GM23338 (cell line): ENCODE measurements around the gene GALNT1. TPM values are rescaled to one million over a fixed set of nuclear protein-coding genes. Genes with fewer than 3 reads are reported as not detected.

ENCODE experiments used
- ATAC-seq: fragments of 200-7000 bp; cut with Tn5 transposase; 3 replicates; pipeline ENCODE4 v1.9.1; 2020
- DNase-seq: peaks from one replicate; pipeline ENCODE4 v3.0.0-alpha.2; 2015; ENCODE audit warnings: low spot score
- H2AFZ ChIP-seq: fragments of 200-600 bp; sonication (generic); 2 replicates; pipeline ENCODE4 v1.8.0; 2016; ENCODE audit warnings: antibody characterized with exemption, mild to moderate bottlenecking, moderate library complexity
- H3F3A ChIP-seq: fragments of 200-600 bp; sonication (generic); replicated peaks from 2 replicates; pipeline ENCODE4 v1.8.0; 2017; ENCODE audit warnings: antibody characterized with exemption, mixed run types, low read depth
- H3K27ac ChIP-seq: fragments of 200-600 bp; sonication (generic); 2 replicates; pipeline ENCODE4 v1.6.1; 2016; ENCODE audit warnings: low read depth
- H3K27me3 ChIP-seq: fragments of 200-600 bp; sonication (generic); 2 replicates; pipeline ENCODE4 v1.8.0; 2016; ENCODE audit warnings: mild to moderate bottlenecking, mixed run types, moderate library complexity; ENCODE audit not compliant: insufficient read depth
- H3K36me3 ChIP-seq: fragments of 200-600 bp; sonication (generic); 2 replicates; pipeline ENCODE4 v1.8.0; 2016; ENCODE audit warnings: mild to moderate bottlenecking; ENCODE audit not compliant: insufficient read depth
- H3K4me1 ChIP-seq: fragments of 200-600 bp; sonication (generic); 2 replicates; pipeline ENCODE4 v1.8.0; 2016; ENCODE audit warnings: mild to moderate bottlenecking, moderate library complexity; ENCODE audit not compliant: insufficient read depth
- H3K4me2 ChIP-seq: fragments of 200-600 bp; sonication (generic); 2 replicates; pipeline ENCODE4 v1.7.1; 2017; ENCODE audit warnings: mixed run types
- H3K4me3 ChIP-seq: fragments of 200-600 bp; sonication (generic); 2 replicates; pipeline ENCODE4 v1.6.1; 2016; ENCODE audit warnings: mixed run types
- H3K79me2 ChIP-seq: fragments of 200-600 bp; sonication (generic); replicated peaks from 2 replicates; pipeline ENCODE4 v1.8.0; 2017; ENCODE audit warnings: mild to moderate bottlenecking; ENCODE audit not compliant: insufficient read depth
- H3K9me2 ChIP-seq: fragments of 200-600 bp; sonication (generic); 2 replicates; pipeline ENCODE4 v1.8.0; 2017; ENCODE audit not compliant: insufficient read depth
- H4K20me1 ChIP-seq: fragments of 200-600 bp; sonication (generic); replicated peaks from 2 replicates; pipeline ENCODE4 v1.8.0; 2017; ENCODE audit warnings: mild to moderate bottlenecking; ENCODE audit not compliant: insufficient read depth
- H3K27ac Mint-ChIP-seq: 2 replicates; pipeline ENCODE4 v1.8.0; 2020; ENCODE audit warnings: inconsistent platforms, mild to moderate bottlenecking, moderate library complexity, mixed read lengths
- H3K27me3 Mint-ChIP-seq: 3 replicates; pipeline ENCODE4 v1.8.0; 2022; ENCODE audit warnings: low read depth, mild to moderate bottlenecking, moderate library complexity, mixed read lengths, inconsistent platforms; ENCODE audit not compliant: insufficient read depth, poor library complexity
- H3K36me3 Mint-ChIP-seq: 3 replicates; pipeline ENCODE4 v1.8.0; 2021; ENCODE audit warnings: low read depth, mild to moderate bottlenecking, inconsistent platforms, moderate library complexity, mixed read lengths
- H3K4me1 Mint-ChIP-seq: 3 replicates; pipeline ENCODE4 v1.8.0; 2020; ENCODE audit warnings: mild to moderate bottlenecking, inconsistent platforms, mixed read lengths
- H3K4me3 Mint-ChIP-seq: 3 replicates; pipeline ENCODE4 v1.8.0; 2021; ENCODE audit warnings: moderate library complexity, mild to moderate bottlenecking, inconsistent platforms, mixed read lengths
- H3K9me3 Mint-ChIP-seq: 3 replicates; pipeline ENCODE4 v1.8.0; 2020; ENCODE audit warnings: moderate library complexity, mild to moderate bottlenecking, inconsistent platforms, mixed read lengths
- CREB1 ChIP-seq: fragments of 250-450 bp; sonication (Bioruptor Pico); IDR thresholded peaks from 2 replicates; pipeline ENCODE4 v1.5.0; 2020; ENCODE audit warnings: low read depth, mild to moderate bottlenecking, moderate library complexity
- EZH2 ChIP-seq: fragments of 200-600 bp; sonication (generic); IDR thresholded peaks from one replicate; pipeline ENCODE4 v1.8.0; 2017; ENCODE audit warnings: antibody characterized with exemption, mild to moderate bottlenecking, low read depth; ENCODE audit not compliant: unreplicated experiment
- EZH2phosphoT487 ChIP-seq: fragments of 200-600 bp; sonication (generic); IDR thresholded peaks from one replicate; pipeline ENCODE4 v1.8.1; 2018; ENCODE audit warnings: antibody characterized with exemption; ENCODE audit not compliant: unreplicated experiment
- JUNB ChIP-seq: IDR thresholded peaks from one replicate; pipeline ENCODE4 v1.6.1; 2016; ENCODE audit warnings: antibody characterized with exemption; ENCODE audit not compliant: unreplicated experiment
- NANOG ChIP-seq: IDR thresholded peaks from 2 replicates; pipeline ENCODE4 v1.6.1; 2016; ENCODE audit warnings: antibody characterized with exemption, borderline replicate concordance
- POLR2AphosphoS5 ChIP-seq: IDR thresholded peaks from 2 replicates; pipeline ENCODE4 v1.6.1; 2016; ENCODE audit warnings: antibody characterized with exemption, low read depth
- STAT1 ChIP-seq: IDR thresholded peaks from one replicate; pipeline ENCODE4 v1.6.1; 2016; ENCODE audit warnings: antibody characterized with exemption; ENCODE audit not compliant: unreplicated experiment
- ZNF114 ChIP-seq: fragments of 250-450 bp; sonication (Bioruptor Pico); IDR thresholded peaks from 2 replicates; pipeline ENCODE4 v1.5.0; 2020; ENCODE audit warnings: mild to moderate bottlenecking, moderate library complexity
- ZNF331 ChIP-seq: fragments of 250-450 bp; sonication (Bioruptor Pico); IDR thresholded peaks from 2 replicates; pipeline ENCODE4 v1.5.0; 2020; ENCODE audit warnings: low read depth, mild to moderate bottlenecking, moderate library complexity
- polyA plus RNA-seq: library from polyadenylated mRNA; unstranded; fragments of >200 nt; fragmentation: Nextera tagmentation; extraction: Ambion mirVana; gene quantifications from 2 replicates; pipeline ENCODE4 v1.2.1, GENCODE V29; 2016
- total RNA-seq: library from RNA; depleted of rRNA; stranded (reverse); fragments of >200 nt; shearing (Covaris generic); gene quantifications from 2 replicates; pipeline ENCODE4 v1.2.3, GENCODE V29; 2014
- TF ChIP-seq, protein P1 (sequence below), 2 experiments: fragments of 200-600 bp in 1 of 2; sonication (generic) in 1 of 2; conservative IDR thresholded peaks; 2 replicates each; pipeline versions ENCODE4 v1.5.1 to v1.6.1; 2016 to 2017; ENCODE audit warnings: antibody characterized with exemption in 2 of 2, low read depth in 2 of 2, mild to moderate bottlenecking in 2 of 2, moderate library complexity in 1 of 2
- TF ChIP-seq, protein P2 (sequence below): IDR thresholded peaks from 2 replicates; pipeline ENCODE4 v1.6.1; 2016; ENCODE audit warnings: antibody characterized with exemption
- TF ChIP-seq, protein P3 (sequence below): fragments of 250-450 bp; sonication (Bioruptor Pico); IDR thresholded peaks from 2 replicates; pipeline ENCODE4 v1.5.0; 2020; ENCODE audit warnings: mild to moderate bottlenecking, moderate library complexity

The GALNT1 gene
- total and polyA plus RNA-seq, 2 experiments from 2014 or later: 37.4 to 60.8 TPM

DNA sequence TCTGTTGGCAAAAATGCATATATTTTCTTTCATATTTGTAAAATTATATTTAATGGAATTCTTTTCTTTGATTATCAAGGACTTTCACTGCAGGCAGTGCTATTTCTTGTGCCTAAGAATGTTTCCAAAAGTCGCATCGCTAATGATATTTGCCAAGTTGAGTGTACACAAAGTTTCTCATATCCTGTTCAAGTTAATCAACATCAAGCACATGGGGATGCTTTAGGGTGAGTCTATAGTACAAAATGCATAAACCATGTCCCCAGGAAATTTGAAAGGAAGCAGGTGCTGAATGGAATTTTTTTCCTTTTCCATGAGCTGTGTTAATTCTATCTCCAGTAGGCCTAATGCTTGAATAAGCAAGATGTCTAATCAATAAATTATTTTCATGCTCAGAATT, 129.7 kb downstream of the GALNT1 start (continued):
- TF ChIP-seq, protein P1, sequence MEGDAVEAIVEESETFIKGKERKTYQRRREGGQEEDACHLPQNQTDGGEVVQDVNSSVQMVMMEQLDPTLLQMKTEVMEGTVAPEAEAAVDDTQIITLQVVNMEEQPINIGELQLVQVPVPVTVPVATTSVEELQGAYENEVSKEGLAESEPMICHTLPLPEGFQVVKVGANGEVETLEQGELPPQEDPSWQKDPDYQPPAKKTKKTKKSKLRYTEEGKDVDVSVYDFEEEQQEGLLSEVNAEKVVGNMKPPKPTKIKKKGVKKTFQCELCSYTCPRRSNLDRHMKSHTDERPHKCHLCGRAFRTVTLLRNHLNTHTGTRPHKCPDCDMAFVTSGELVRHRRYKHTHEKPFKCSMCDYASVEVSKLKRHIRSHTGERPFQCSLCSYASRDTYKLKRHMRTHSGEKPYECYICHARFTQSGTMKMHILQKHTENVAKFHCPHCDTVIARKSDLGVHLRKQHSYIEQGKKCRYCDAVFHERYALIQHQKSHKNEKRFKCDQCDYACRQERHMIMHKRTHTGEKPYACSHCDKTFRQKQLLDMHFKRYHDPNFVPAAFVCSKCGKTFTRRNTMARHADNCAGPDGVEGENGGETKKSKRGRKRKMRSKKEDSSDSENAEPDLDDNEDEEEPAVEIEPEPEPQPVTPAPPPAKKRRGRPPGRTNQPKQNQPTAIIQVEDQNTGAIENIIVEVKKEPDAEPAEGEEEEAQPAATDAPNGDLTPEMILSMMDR (conservative IDR thresholded peaks at IDR 0.05; ENCODE audit: low read depth in 2 of 2): no peak
- no peak for TF ChIP-seq POLR2AphosphoS5
- TF ChIP-seq, protein P2, sequence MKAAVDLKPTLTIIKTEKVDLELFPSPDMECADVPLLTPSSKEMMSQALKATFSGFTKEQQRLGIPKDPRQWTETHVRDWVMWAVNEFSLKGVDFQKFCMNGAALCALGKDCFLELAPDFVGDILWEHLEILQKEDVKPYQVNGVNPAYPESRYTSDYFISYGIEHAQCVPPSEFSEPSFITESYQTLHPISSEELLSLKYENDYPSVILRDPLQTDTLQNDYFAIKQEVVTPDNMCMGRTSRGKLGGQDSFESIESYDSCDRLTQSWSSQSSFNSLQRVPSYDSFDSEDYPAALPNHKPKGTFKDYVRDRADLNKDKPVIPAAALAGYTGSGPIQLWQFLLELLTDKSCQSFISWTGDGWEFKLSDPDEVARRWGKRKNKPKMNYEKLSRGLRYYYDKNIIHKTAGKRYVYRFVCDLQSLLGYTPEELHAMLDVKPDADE: no peak
- TF ChIP-seq ZNF331 (CRISPR knock-in tag): no peak
- no peak for TF ChIP-seq ZNF114 (CRISPR knock-in tag)

DNA sequence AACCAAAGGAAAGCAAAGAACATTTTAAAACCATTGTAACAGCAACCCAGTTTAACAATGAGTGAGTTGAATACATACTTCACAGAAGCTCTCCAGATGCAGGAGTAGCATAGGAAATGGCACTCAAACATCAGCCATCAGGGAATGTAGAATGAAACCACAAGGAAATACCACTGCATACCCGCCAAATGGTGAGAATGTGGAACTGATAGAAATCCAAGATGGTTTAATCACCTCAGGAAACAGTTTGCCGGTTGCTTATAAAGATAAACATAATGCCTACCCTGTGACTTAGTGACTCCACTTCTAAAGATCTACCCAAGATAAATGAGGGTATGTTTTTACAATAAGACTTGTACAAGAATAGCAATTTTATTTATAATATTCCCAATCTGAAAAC, 132.0 kb downstream of the GALNT1 start:
- no peak overlapping the region for H3K27ac ChIP-seq
- Mint-ChIP-seq H3K27me3 (peaks cover 7% of the 10 kb centered on the region), H3K9me3 (peaks cover 12% of the 10 kb centered on the region; the same call in 2 of the 3 replicates), H3K36me3 (peaks cover 6% of the 10 kb centered on the region; the same call in 1 of the 3 replicates), H3K27ac (no peak overlapping the region), H3K4me3 (no peak overlapping the region), H3K4me1 (peaks cover 3% of the 10 kb centered on the region; the same call in 2 of the 3 replicates)
- H2AFZ ChIP-seq: no peak overlapping the region
- H3K27me3 ChIP-seq: no peaks in the 10 kb centered on the region
- H3K4me2 ChIP-seq: no peak overlapping the region
- DNase-seq: no peak
- H3K4me1 ChIP-seq: no peaks in the 10 kb centered on the region
- H4K20me1 ChIP-seq: no peaks in the 10 kb centered on the region
- 0 out of 2 replicates have a peak, but pooled peaks cover 4% of the 10 kb centered on the region for H3K9me2 ChIP-seq
- H3F3A ChIP-seq: no peaks in the 10 kb centered on the region
- H3K36me3 ChIP-seq: no peaks in the 10 kb centered on the region
- no peak overlapping the region for H3K4me3 ChIP-seq
- no peak for ATAC-seq
- H3K79me2 ChIP-seq: no peaks in the 10 kb centered on the region
- TF ChIP-seq EZH2phosphoT487: no peak
- TF ChIP-seq ZNF331 (CRISPR knock-in tag): no peak
- no peak for TF ChIP-seq CREB1 (CRISPR knock-in tag)
- no peak for TF ChIP-seq EZH2
- TF ChIP-seq, protein P3, sequence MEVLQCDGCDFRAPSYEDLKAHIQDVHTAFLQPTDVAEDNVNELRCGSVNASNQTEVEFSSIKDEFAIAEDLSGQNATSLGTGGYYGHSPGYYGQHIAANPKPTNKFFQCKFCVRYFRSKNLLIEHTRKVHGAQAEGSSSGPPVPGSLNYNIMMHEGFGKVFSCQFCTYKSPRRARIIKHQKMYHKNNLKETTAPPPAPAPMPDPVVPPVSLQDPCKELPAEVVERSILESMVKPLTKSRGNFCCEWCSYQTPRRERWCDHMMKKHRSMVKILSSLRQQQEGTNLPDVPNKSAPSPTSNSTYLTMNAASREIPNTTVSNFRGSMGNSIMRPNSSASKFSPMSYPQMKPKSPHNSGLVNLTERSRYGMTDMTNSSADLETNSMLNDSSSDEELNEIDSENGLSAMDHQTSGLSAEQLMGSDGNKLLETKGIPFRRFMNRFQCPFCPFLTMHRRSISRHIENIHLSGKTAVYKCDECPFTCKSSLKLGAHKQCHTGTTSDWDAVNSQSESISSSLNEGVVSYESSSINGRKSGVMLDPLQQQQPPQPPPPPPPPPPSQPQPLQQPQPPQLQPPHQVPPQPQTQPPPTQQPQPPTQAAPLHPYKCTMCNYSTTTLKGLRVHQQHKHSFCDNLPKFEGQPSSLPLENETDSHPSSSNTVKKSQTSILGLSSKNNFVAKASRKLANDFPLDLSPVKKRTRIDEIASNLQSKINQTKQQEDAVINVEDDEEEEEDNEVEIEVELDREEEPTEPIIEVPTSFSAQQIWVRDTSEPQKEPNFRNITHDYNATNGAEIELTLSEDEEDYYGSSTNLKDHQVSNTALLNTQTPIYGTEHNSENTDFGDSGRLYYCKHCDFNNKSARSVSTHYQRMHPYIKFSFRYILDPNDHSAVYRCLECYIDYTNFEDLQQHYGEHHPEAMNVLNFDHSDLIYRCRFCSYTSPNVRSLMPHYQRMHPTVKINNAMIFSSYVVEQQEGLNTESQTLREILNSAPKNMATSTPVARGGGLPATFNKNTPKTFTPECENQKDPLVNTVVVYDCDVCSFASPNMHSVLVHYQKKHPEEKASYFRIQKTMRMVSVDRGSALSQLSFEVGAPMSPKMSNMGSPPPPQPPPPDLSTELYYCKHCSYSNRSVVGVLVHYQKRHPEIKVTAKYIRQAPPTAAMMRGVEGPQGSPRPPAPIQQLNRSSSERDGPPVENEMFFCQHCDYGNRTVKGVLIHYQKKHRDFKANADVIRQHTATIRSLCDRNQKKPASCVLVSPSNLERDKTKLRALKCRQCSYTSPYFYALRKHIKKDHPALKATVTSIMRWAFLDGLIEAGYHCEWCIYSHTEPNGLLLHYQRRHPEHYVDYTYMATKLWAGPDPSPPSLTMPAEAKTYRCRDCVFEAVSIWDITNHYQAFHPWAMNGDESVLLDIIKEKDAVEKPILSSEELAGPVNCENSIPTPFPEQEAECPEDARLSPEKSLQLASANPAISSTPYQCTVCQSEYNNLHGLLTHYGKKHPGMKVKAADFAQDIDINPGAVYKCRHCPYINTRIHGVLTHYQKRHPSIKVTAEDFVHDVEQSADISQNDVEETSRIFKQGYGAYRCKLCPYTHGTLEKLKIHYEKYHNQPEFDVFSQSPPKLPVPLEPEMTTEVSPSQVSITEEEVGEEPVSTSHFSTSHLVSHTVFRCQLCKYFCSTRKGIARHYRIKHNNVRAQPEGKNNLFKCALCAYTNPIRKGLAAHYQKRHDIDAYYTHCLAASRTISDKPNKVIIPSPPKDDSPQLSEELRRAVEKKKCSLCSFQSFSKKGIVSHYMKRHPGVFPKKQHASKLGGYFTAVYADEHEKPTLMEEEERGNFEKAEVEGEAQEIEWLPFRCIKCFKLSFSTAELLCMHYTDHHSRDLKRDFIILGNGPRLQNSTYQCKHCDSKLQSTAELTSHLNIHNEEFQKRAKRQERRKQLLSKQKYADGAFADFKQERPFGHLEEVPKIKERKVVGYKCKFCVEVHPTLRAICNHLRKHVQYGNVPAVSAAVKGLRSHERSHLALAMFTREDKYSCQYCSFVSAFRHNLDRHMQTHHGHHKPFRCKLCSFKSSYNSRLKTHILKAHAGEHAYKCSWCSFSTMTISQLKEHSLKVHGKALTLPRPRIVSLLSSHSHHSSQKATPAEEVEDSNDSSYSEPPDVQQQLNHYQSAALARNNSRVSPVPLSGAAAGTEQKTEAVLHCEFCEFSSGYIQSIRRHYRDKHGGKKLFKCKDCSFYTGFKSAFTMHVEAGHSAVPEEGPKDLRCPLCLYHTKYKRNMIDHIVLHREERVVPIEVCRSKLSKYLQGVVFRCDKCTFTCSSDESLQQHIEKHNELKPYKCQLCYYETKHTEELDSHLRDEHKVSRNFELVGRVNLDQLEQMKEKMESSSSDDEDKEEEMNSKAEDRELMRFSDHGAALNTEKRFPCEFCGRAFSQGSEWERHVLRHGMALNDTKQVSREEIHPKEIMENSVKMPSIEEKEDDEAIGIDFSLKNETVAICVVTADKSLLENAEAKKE (CRISPR knock-in tag): no peak
- TF ChIP-seq, protein P1 (conservative IDR thresholded peaks at IDR 0.05; ENCODE audit: low read depth in 2 of 2): no peak
- TF ChIP-seq POLR2AphosphoS5: no peak
- no peak for TF ChIP-seq JUNB
- no peak for TF ChIP-seq STAT1
- TF ChIP-seq ZNF114 (CRISPR knock-in tag): no peak
- TF ChIP-seq, protein P2: no peak
- no peak for TF ChIP-seq NANOG
